NCI-H345 (cell line): ENCODE data around the gene ABCA9.
"Not testable (repeated sequence)": the region's sequence is repeated elsewhere in the genome, so short reads cannot be mapped to it uniquely, and the experiment has no call there.

ENCODE experiments used
- DNase-seq: peaks from one replicate; lab custom pipeline; 2025; lab: John Stamatoyannopoulos, UW

Gene ABCA9

DNA sequence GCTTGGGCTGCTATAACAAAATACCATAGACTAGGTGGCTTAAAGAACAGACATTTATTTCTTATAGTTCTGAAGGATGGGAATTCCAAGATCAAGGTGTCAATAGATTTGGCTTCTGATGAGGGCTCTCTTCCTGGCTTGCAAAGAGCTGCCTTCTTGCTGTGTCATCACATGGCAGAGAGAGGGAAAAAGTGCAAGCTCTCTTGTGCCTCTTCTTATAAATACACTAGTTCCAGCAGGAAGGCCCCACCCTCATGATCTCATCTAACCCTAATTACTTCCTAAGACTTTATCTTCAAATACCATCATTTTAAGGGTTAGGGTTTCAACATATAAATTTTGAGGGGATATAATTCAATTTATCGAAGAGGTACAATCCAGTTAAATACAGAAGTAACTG lies 30.6 kb downstream of the ABCA9 start:
- no peak for DNase-seq

DNA sequence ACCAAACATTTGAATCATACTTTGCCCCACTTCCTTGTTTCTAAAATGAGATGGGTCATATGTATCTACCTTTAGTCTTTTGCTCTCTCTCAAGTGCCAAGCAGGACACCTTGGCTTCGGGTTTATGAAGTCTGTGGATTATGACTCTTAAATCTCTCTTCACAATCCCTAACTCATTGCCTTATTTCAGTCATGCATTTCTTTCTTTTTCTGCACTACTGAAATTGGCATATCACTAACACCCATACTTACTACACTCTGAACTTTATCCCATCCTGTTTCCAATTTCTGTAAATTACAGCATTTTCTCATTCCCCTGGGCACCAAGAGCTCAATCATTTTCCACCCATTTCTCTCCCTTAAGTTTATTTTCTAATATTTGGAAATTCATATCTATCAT lies 42.0 kb downstream of the ABCA9 start:
- DNase-seq, result no peak

DNA sequence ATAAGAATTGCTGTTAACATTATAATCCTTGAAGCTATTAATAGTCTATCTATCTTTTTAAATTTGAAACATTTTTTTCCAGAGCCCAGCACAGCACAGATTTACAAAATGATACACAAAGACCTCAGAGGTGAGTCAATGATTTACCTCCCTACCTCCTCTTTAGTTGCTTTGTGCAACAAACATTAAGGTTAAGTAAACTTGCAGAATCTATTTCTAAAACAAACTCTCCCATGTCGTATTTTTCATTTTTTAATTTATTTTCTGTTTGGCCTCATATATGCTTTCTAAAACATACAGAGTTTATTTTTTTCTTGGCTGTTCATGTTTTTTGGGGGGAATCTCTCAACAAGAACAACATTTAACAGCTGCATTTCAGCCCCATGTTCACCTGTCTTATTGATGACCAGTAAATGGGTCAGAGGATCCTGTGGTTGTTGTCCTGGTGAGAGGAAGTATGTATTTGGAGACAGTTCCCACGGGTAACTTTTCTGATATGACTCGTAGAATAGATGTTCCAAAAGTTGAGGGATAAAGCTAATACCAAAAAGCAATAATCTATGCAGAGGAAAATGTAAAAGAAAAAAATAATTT lies 42.6 kb downstream of the ABCA9 start:
- DNase-seq, result no peak

DNA sequence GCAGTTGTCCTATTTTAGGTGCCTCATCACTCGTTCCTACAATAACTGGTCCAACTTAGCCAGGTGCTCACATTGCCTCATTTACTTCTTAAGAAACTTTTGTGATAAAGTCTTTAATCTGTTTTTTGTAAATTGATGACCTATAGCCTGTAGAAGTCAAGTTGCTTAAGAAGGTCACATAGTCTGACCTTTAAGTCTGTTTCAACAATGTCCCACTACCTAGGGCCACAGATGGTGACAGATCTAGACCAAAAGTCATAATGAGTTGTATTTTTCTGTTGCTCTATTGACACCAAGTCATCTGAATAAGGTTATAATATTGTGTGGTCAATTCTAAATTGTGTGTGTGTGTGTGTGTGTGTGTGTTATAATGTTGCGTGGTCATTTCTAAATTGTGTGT lies 45.1 kb downstream of the ABCA9 start:
- DNase-seq, result no peak

DNA sequence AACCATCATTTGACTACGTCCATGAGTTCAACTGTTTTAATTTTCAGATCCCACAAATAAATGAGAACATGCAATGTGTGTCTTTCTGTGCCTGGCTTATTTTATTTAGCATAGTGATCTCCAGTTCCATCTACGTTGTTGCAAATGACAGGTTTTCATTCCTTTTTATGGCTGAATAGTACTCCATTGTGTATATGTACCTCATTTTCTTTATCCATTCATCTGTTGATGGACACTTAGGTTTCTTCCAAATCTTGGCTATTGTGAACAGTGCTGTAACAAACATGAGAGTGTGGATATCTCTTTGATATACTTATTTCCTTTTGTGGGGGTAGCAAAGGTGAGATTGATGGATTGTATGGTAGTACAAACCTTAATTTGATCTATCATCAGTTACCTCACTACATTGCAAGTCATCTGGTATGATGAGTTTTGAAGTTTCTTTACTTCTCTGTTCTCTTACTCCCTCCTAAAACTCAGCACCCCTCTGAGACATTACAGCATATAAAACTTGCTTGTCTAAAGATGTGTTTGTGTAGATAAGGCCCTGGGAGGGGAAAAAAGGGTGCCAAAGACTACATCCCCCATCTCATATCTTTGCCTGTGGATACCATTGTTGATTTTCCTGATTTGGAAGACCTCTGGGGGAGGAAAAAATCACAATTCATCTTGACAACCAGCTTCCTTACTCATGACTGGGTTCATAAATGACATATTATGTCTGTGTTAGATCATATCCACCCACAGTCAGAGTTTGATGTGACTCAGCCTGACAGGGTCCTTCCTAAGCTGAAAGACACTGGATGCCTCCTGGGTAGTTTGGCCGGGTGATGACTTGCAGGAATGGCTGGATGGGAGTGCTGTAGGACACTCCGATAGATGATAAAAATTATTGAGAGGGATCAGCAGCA lies 47.6 kb downstream of the ABCA9 start:
- no peak for DNase-seq

DNA sequence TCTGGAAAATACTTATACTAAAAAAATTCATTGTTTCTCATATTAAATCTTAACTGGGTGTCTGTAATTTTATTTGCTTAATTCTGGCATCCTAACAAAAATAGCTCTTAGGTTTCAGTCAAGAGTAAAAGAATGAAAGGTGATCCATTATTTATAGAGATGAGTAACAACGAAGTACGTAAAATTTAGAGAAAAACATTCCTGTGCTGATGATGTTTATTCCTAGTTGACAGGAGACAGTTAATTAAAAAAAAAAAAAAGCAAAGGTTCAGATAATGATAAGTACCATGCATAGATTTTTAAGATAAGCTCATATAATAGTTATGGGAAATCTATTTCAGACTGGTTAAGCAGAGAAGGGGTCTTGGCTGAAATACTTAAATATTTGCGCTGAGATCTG lies 50.8 kb downstream of the ABCA9 start:
- no peak for DNase-seq

DNA sequence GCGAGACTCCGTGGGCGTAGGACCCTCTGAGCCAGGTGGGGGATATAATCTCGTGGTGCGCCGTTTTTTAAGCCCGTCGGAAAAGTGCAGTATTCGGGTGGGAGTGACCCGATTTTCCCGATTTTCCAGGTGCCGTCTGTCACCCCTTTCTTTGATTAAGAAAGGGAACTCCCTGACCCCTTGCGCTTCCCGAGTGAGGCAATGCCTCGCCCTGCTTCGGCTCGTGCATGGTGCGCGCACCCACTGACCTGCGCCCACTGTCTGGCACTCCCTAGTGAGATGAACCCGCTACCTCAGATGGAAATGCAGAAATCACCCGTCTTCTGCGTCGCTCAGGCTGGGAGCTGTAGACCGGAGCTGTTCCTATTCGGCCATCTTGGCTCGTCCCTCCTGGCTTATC lies 56.0 kb downstream of the ABCA9 start:
- not testable (repeated sequence) for DNase-seq

DNA sequence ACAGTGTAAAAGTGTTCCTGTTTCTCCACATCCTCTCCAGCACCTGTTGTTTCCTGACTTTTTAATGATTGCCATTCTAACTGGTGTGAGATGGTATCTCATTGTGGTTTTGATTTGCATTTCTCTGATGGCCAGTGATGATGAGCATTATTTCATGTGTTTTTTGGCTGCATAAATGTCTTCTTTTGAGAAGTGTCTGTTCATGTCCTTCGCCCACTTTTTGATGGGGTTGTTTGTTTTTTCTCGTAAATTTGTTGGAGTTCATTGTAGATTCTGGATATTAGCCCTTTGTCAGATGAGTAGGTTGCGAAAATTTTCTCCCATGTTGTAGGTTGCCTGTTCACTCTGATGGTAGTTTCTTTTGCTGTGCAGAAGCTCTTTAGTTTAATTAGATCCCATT lies 61.0 kb downstream of the ABCA9 start:
- not testable (repeated sequence) for DNase-seq

DNA sequence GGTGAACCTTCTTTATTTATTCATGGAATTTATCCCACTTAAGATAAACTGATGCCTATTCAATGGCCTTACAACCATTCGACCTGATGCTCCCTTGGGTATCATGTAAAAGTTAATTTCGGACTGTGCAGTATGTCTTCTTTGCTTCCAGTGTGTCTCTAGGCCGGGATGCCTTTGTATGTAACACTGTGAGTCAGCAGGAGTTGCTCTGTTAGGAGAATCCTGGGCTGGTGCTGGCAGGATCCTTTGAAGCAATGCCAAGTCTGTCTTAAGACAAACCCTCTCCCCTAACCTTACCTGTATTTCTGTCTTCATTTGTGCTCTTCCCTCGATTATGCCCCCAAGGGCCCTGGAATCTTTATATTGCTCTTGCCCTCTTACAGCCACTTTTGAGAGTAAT lies 67.6 kb downstream of the ABCA9 start:
- DNase-seq, result no peak

DNA sequence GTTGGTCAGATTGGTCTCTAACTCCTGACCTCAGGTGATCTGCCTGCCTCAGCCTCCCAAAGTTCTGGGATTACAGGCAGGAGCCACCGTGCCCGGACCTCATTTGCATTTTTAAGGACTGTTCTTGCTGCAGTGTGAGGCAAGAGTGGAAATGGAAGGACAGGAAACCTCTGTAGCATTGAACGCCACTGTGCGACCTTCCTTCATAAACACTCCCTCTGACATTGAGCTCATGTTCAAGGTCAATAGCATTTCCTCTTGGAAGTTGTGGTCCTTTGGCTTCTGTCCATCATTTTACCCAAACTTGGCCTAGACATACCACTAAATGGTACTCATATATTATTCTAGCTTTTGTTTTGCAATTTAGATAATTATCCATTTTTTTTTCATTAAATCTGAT lies 72.8 kb downstream of the ABCA9 start:
- no peak for DNase-seq

DNA sequence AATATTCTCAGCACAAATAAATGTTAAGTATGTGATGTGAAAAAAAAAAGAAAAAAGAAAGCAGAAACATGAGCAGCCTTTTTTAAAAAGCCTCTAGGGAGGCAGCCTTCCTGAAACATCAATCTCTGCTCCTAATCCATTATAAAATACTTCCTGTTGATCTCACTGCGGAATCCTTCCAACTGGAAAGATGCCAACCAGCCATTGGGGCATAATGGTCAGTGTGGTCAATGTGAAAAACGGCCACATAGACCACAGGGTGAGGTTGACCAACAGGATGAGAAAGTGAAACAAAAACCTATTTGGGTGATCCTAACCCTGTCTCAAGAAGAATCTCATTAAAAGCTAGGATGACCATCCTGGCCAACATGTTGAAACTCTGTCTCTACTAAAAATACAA lies 79.4 kb downstream of the ABCA9 start:
- DNase-seq, result no peak

DNA sequence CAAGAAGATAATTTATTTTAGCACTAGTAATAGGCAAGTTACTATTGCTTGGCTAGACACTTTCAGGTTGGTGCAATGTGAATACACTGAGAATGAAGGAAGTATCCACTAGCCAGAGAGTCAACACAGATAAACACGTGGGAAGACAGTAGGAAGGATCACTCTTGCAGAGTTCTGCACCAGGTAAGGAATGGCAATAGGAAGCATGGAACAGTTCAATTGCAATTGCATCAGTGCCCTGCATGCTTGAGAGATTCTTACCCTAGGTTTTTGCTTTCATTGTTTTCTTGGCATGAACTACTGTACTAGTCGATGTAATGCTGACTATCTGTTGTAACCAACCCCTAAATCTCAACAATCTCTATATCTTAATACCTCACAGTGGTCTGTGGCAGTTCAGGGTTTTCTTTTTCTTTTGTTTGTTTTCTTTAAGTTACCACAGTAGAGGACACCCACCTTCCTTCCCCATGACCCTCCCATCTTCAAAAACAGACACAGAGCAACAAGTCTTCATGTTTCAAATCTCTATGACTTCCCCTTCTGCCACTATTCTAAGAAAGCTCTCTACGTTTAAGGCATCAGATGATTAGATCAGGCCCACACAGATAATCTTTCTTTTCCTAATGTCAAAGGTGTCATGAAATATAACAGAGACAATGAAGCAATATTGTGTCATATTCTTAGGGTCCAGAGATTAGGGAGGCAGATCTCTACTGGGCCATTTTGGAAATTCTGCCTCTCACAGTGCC lies 87.5 kb downstream of the ABCA9 start:
- no peak for DNase-seq

DNA sequence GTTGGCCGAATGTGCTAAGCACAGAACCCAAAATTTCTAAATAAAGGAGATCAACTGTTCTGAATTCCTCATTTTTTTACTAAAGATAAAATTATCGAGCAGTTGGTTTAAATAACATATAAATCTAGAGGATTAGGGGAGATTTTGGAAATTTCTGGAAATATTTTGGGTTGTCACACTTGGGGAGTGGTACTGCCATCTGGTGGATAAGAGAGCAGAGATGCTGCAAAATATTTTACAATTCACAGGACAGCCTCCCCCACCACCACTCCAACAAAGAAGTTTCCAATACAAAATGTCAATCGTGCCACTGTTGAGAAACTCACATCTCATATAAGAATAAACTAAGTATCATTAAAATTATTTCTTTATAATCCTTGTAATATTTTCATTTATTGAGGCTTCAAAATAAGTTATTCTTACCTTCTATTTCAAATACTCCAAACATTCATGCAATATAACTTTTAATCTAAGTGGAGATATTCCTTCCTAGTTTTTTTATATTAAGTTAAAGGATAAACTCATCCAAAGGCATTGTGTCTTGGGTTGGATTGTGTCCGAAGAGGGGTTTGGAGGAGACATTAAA lies 88.5 kb downstream of the ABCA9 start:
- peak; percentile 7 for DNase-seq

DNA sequence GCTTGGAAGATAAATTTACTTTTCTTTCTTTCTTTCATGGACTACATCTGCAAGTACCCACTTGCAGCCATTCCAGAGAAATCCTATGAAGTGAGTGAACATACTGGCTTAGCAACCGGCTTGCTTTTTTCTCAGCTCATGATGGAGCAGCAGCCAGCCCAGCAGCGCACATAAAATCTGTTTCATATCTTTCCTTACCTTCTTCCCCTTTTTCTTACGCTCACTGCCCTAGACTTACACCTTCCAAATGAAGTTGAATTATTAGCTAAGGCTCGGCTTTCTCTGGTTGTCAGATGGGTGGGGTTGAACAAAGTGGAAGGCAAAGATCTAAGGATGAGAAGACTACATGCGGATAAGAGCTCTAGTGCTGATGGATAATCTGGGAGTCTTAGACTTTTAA lies 91.6 kb downstream of the ABCA9 start:
- no peak for DNase-seq

DNA sequence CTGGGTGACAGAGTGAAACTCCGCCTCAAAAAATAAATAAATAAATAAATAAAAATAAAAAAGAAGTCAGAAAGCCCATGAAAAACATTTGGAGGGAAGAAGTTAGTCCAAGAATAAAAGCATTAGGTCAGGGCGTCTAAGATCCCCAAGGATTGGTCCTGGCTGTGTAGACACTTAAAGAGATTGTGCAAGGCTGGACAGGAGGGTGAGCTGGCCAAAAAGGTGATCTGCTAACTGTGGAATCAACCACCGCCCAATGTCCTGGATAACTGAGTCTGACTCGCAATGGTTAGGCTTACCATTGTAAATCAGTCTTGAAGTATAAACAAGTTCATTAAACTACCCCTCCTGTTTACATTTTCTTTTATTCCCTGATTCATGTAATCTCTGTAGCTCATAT lies 96.8 kb downstream of the ABCA9 start:
- no peak for DNase-seq

DNA sequence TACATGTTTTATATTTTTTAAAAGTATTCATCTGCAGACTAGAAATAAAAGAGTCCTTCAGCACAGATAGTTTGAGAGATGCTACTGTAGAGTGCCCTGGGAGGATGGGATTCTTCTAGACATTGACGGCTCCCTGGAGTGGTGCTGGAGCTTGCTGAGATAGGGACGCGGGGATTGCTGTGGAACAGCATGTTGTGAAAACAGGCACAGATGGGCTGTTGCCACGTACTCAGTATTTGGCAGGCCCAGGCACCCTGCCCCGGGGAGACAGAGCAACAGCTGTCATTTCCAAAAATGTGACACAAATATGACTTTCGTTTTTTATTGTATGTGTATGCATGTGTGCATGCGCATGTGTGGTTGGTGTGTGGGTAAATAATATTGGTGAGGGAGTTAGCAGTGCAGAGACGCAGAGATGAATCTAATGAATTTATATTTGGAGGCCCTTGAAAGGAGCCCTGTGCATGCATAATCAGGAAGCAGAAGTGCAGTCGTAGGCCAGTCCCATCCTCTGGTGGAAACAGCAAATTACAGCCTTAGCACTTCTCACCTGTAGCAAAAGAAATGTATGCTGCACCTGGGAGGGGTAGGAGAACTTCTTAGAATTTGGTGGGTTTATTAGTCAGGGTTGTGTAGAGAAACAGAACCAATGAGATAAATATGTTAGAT lies 99.4 kb downstream of the ABCA9 start:
- no peak for DNase-seq

DNA sequence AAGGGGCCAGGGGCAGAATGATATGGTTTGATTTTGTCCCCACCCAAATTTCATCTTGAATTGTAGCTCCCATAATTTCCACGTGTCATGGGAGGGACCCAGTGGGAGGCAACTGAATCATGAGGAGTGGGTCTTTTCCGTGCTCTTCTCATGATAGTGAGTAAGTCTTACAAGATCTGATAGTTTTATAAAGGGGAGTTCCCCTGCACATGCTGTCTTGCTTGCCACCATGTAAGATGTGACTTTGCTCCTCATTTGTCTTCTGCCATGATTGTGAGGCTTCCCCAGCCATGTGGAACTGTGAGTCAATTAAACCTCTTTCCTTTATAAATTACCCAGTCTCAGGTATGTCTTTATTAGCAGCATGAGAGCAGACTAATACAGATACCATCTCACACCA lies 101.6 kb downstream of the ABCA9 start:
- not testable (repeated sequence) for DNase-seq

DNA sequence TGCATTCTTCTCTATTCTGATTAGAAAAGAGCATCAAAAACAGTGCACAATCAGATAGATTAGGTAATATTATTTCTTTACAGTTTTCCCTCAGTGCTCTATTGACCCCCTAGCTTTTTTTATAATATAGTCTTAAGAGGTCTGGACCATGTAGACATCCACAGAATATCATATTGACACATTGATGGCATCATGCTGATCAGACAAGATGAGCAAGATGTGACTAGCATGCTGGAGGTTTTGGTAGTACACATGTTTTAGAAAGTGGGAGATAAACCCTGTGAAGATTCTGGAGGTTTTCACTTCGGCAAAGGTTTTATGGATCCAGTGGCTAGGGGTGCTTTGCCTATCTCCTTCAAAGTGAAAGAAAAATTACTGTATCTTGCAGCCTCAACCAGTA lies 102.8 kb downstream of the ABCA9 start:
- no peak for DNase-seq

DNA sequence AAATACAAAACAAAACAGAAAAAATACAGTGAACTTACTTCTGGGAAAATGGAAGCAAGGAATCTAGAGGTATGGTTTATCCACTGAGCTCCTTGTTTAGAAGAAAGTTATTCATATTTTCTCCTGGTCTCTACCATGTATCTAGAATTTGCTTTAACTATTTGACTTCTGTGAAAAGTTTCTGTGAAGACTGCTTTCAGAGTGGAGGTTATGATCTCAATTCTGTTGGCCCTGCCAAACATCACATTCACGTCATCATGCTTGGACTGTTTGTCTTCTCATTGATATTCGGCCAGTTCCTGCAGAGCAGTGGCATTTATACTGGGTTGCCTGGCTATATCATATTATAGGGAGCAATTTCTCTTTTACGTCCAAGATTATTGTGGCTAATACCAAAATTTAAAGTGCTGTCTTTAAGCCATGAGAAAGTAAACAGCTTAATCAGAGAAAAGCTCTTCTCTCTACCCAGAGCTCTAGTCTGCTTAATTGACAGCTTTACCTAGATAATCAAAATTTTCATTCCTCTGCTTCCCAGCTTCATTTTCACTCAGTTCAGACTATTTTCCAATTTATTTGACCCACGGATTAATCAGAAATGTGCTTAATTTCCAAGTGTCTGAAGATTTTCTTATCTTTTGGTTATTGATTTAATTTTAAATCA lies 105.4 kb downstream of the ABCA9 start, which contains the start of gene ABCA8:
ABCA8 (minus strand) TSS at position 212 of the 661 bp plus-strand sequence. CDS start 13,358 bp downstream, outside the sequence.
- no peak for DNase-seq

DNA sequence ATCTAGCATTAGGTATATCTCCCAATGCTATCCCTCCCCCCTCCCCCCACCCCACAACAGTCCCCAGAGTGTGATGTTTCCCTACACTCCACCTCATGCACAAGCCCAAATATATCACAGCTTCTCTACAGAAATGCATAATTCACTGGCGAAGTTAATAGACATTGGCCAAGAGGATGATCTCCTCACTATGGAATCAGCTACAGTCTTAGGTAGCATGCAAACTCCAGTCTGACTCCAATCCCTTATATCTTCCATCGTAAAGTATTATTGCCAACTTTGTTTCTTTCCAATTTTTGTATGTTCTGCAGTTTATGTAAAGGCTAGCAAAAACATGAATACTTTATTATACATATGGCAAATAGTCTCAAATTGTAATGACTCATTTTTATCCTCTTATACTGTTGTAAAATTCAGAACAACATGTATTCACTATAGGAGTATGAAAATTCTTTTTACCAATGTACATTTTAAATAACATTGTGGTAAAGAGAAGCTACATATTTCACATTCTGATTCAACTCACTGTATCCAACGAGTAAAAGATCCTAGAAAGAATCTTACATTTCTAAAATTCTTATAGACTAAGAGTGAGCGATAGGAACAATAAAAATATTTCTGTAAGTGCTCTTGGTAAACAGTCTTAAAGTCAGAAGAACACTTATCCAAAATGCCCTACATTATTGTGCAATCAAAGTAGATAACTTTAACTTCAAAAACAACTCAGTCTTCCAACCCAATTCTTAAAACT lies 106.4 kb downstream of the ABCA9 start:
- DNase-seq, result no peak
